B cell (primary cell): ENCODE measurements around the gene SMLR1. TPM values are rescaled to one million over a fixed set of nuclear protein-coding genes. Genes with fewer than 3 reads are reported as not detected.

Experiments
- ATAC-seq: fragments of 200-7000 bp; cut with Tn5 transposase; one replicate; pipeline ENCODE4 v1.10.0; 2021; ENCODE audit warnings: low read depth, mild to moderate bottlenecking, moderate number of reproducible peaks, moderate library complexity
- CTCF ChIA-PET: fragments of 350-600 bp; sonication (Branson Sonifier 250); formaldehyde crosslinking; loops from one replicate; lab custom pipeline; 2021; ENCODE audit warnings: antibody characterized with exemption, inconsistent platforms; lab: Charles Lee
- POLR2A ChIA-PET: fragments of 350-600 bp; sonication (Branson Sonifier 250); formaldehyde crosslinking; loops from one replicate; lab custom pipeline; 2021; ENCODE audit warnings: antibody characterized with exemption; lab: Charles Lee
- DNase-seq: peaks from one replicate; pipeline ENCODE4 v3.0.0; 2013
- H2AFZ ChIP-seq: 2 replicates; pipeline ENCODE4 v1.6.1; 2012; ENCODE audit warnings: mild to moderate bottlenecking, low read depth, low read length; ENCODE audit not compliant: insufficient read depth, poor library complexity, severe bottlenecking
- H3K27ac ChIP-seq, 2 donors: 1 replicate in 1 of 2; 2 replicates in 1 of 2; pipeline ENCODE4 v1.5.1; 2012 to 2013; ENCODE audit warnings: low read length in 2 of 2, mild to moderate bottlenecking in 2 of 2, moderate library complexity in 1 of 2
- H3K27me3 ChIP-seq, 4 experiments: fragments of 200-600 bp in 1 of 4; sonication (generic) in 1 of 4; replicated peaks in 1 of 4; 1 replicate in 2 of 4; 2 replicates in 2 of 4; pipeline versions ENCODE4 v1.6.1 to v1.7.0; 2013 to 2016; ENCODE audit warnings: low read length in 3 of 4, mild to moderate bottlenecking in 2 of 4, mixed read lengths in 1 of 4, moderate library complexity in 1 of 4; ENCODE audit not compliant: insufficient read depth in 4 of 4, control insufficient read depth in 3 of 4; ENCODE audit errors: control extremely low read depth in 1 of 4
- H3K36me3 ChIP-seq, 2 experiments: replicated peaks in 1 of 2; 1 replicate in 1 of 2; 2 replicates in 1 of 2; pipeline versions ENCODE4 v1.6.1 to v1.7.1; 2013; ENCODE audit warnings: low read length in 1 of 2; ENCODE audit not compliant: insufficient read depth in 2 of 2, control insufficient read depth in 1 of 2; ENCODE audit errors: control extremely low read depth in 1 of 2, extremely low read depth in 1 of 2
- H3K4me1 ChIP-seq, 2 donors: fragments of 200-600 bp in 1 of 2; sonication (generic) in 1 of 2; 1 replicate in 1 of 2; 2 replicates in 1 of 2; pipeline versions ENCODE4 v1.5.1 to v1.6.1; 2013 to 2017; ENCODE audit warnings: low read length in 2 of 2; ENCODE audit not compliant: control insufficient read depth in 2 of 2, insufficient read depth in 2 of 2
- H3K4me2 ChIP-seq: replicated peaks from 2 replicates; pipeline ENCODE3; 2012; ENCODE audit warnings: mild to moderate bottlenecking, low read depth, low read length; ENCODE audit not compliant: poor library complexity, severe bottlenecking
- H3K4me3 ChIP-seq, 5 experiments: fragments of 200-600 bp in 1 of 5; sonication (generic) in 1 of 5; 1 replicate in 3 of 5; 2 replicates in 2 of 5; pipeline versions ENCODE4 v1.5.1 to v1.7.0; 2011 to 2016; ENCODE audit warnings: low read length in 4 of 5, mild to moderate bottlenecking in 4 of 5, low read depth in 2 of 5, control low read depth in 1 of 5, moderate library complexity in 1 of 5; ENCODE audit not compliant: insufficient read depth in 1 of 5; ENCODE audit errors: control extremely low read depth in 1 of 5, extremely low read depth in 1 of 5
- H3K79me2 ChIP-seq: fragments of 200-600 bp; sonication (generic); one replicate; pipeline ENCODE4 v1.6.0; 2016; ENCODE audit warnings: low read length; ENCODE audit not compliant: control insufficient read depth, insufficient read depth
- H3K9ac ChIP-seq: fragments of 200-600 bp; sonication (generic); 2 replicates; pipeline ENCODE4 v1.6.1; 2017; ENCODE audit warnings: mild to moderate bottlenecking, low read length, moderate library complexity
- H3K9me3 ChIP-seq, 3 donors: one replicate each; pipeline versions ENCODE4 v1.6.1 to v1.7.1; 2013; ENCODE audit warnings: low read length in 2 of 3; ENCODE audit not compliant: control insufficient read depth in 2 of 3, insufficient read depth in 1 of 3; ENCODE audit errors: control extremely low read depth in 1 of 3
- H4K20me1 ChIP-seq: 2 replicates; pipeline ENCODE4 v1.6.0; 2012; ENCODE audit warnings: mild to moderate bottlenecking, low read length; ENCODE audit not compliant: insufficient read depth, control insufficient read depth, poor library complexity, severe bottlenecking
- H3K27ac Mint-ChIP-seq: one replicate; pipeline ENCODE4 v1.8.0; 2021; ENCODE audit warnings: mixed read lengths
- H3K27me3 Mint-ChIP-seq: one replicate; pipeline ENCODE4 v1.8.0; 2021; ENCODE audit warnings: mixed read lengths
- H3K4me1 Mint-ChIP-seq: one replicate; pipeline ENCODE4 v1.8.0; 2021; ENCODE audit warnings: mixed read lengths
- H3K4me3 Mint-ChIP-seq: one replicate; pipeline ENCODE4 v1.8.0; 2021; ENCODE audit warnings: mixed read lengths
- H3K9me3 Mint-ChIP-seq: one replicate; pipeline ENCODE4 v1.8.0; 2022; ENCODE audit warnings: mixed read lengths; ENCODE audit not compliant: insufficient read depth
- EZH2 ChIP-seq: IDR thresholded peaks from 2 replicates; pipeline ENCODE4 v1.6.1; 2012; ENCODE audit warnings: borderline replicate concordance, low read depth, mild to moderate bottlenecking, moderate library complexity, low read length; ENCODE audit not compliant: insufficient read depth, poor library complexity, severe bottlenecking
- WGBS: methylation state at CpG from one replicate; pipeline ENCODE4 v1.1.5; 2013; ENCODE audit warnings: missing lambda C conversion rate; ENCODE audit not compliant: insufficient coverage; 5-methylcytosine and 5-hydroxymethylcytosine counted together
- intact Hi-C: fragments of 100-400 bp; cut with micrococcal nuclease; formaldehyde crosslinking; loops from one replicate; pipeline ENCODE4 v1.10.0; 2022
- polyA plus RNA-seq: library from polyadenylated mRNA; depleted of rRNA; stranded (reverse); fragments of >200 nt; gene quantifications from 2 replicates; pipeline ENCODE4 v1.2.3, GENCODE V29; 2012
- total RNA-seq, 2 donors: library from RNA; stranded (reverse); fragments of 120-200 nt in 1 of 2; gene quantifications; 1 replicate in 1 of 2; 2 replicates in 1 of 2; pipeline versions ENCODE4 v1.2.3 to v1.2.4, GENCODE V29; 2013 to 2022
- TF ChIP-seq, protein P1 (sequence below): fragments of 200-600 bp; IDR thresholded peaks from one replicate; pipeline ENCODE4 v1.8.0; 2022; ENCODE audit warnings: antibody characterized with exemption, mild to moderate bottlenecking

Gene SMLR1
- total and polyA plus RNA-seq, 2 donors (not counting 1 experiment from before 2014, with no cell fraction given): not detected

DNA sequence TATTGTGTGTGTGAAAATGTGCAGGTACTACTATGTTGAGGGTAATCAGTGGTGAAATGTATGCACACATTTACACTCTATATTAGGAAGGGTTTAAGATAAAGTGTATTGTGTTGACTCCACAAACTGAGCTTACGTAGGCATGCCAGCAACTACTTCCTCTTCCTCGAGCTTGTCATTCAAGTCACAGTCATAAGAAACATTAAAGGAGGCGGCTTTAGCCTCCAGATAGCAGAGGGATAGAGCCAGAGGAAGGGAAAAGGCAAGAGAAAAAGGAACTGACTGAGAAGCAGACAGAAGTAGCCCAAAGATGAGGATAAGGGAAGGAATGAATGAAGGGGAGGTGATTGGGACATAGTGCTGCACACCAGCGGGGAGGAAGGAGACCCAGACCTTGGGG is 55.2 kb downstream of the SMLR1 start:
- no peak for ATAC-seq
- Histone ChIP-seq H3K27ac (no peak overlapping the region), H3K9ac (no peak overlapping the region), H3K36me3 (peaks cover 0 to 6% of the 10 kb centered on the region in 2 experiments), H3K9me3 (no peaks in the 10 kb centered on the region), H2AFZ (no peak overlapping the region), H3K4me1 (no peaks in the 10 kb centered on the region), H4K20me1 (no peaks in the 10 kb centered on the region), H3K79me2 (no peaks in the 10 kb centered on the region), H3K4me3 (no peak overlapping the region), H3K4me2 (no peak overlapping the region), H3K27me3 (no peaks in the 10 kb centered on the region)
- Mint-ChIP-seq H3K27me3 (no peaks in the 10 kb centered on the region), H3K9me3 (no peaks in the 10 kb centered on the region), H3K27ac (no peak overlapping the region), H3K4me1 (no peaks in the 10 kb centered on the region), H3K4me3 (no peak overlapping the region)
- CTCF ChIA-PET: interaction anchor here (1.5 to 7.3 kb wide), 4 partner anchors 8 to 652 kb away, joined by 5 to 316 read pairs (median 43); no protein-coding TSS in a partner anchor
- POLR2A ChIA-PET: no interaction called here
- WGBS: 100% methylated on average over 2 of the region's 4 CpGs
- intact Hi-C loops: no loop called here
- no peak for DNase-seq
- no peak for TF ChIP-seq EZH2
- TF ChIP-seq, protein P1, sequence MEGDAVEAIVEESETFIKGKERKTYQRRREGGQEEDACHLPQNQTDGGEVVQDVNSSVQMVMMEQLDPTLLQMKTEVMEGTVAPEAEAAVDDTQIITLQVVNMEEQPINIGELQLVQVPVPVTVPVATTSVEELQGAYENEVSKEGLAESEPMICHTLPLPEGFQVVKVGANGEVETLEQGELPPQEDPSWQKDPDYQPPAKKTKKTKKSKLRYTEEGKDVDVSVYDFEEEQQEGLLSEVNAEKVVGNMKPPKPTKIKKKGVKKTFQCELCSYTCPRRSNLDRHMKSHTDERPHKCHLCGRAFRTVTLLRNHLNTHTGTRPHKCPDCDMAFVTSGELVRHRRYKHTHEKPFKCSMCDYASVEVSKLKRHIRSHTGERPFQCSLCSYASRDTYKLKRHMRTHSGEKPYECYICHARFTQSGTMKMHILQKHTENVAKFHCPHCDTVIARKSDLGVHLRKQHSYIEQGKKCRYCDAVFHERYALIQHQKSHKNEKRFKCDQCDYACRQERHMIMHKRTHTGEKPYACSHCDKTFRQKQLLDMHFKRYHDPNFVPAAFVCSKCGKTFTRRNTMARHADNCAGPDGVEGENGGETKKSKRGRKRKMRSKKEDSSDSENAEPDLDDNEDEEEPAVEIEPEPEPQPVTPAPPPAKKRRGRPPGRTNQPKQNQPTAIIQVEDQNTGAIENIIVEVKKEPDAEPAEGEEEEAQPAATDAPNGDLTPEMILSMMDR: no peak

DNA sequence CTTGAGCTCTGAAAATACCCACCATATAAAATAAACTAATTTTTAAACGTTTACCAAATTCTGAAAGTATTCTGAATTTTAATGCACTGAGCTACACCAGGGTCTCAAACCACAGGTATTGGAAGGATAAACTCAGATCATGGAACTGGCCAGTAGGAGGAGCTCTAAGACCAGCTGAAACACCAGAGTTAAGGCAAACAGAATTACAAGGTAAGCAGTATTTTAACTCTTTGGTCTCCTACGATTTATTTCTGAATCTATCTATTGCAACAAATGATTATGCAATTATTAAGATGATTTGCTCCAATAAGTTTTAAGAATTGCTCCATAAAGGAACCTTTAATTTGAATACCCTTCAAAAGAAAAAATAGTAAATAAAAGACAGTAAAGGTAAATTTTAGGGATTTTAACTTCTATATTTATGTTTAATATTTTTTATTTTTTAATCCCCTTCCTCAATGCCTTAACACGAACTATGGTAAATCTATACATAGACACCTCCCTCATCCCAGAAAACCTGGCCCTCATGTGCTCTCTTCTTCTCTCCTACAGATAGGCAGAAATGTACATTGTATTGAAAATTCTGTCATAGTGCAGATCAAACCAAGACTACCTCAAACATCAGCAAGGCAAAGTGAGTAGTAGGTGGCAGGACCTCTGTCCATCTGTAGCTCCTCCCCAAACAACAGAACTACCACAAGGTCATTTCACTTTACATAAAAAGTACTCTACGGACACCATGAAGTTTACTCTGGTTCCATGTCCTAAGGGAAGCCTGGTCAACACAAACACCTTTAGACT is 58.4 kb downstream of the SMLR1 start:
- WGBS: 50% methylated on average over 2 of the region's 4 CpGs
- H3K79me2 ChIP-seq: no peaks in the 10 kb centered on the region
- H3K4me3 ChIP-seq: no peak overlapping the region
- ChIA-PET CTCF (interaction anchor here (0.5 to 7.3 kb wide), 53 partner anchors 8 to 1386 kb away, joined by 3 to 316 read pairs (median 4); partner anchors contain the start of gene MED23), POLR2A (no interaction called here)
- Mint-ChIP-seq H3K27ac (no peak overlapping the region), H3K27me3 (no peaks in the 10 kb centered on the region), H3K9me3 (no peaks in the 10 kb centered on the region), H3K4me3 (no peak overlapping the region), H3K4me1 (no peaks in the 10 kb centered on the region)
- ATAC-seq: peak; percentile 92
- H3K4me1 ChIP-seq: no peaks in the 10 kb centered on the region
- intact Hi-C loops: loop anchor here (1.0 to 2.0 kb wide), 5 partner anchors 177 to 743 kb away; partner anchors contain the start of genes EPB41L2 and MED23
- TF ChIP-seq, protein P1: peak; percentile 98
- no peak for TF ChIP-seq EZH2
- no peak overlapping the region for H3K4me2 ChIP-seq
- no peaks in the 10 kb centered on the region for H3K27me3 ChIP-seq
- H3K36me3 ChIP-seq: peaks cover 0 to 10% of the 10 kb centered on the region in 2 experiments
- no peak overlapping the region for H3K9ac ChIP-seq
- no peak overlapping the region for H3K27ac ChIP-seq
- H4K20me1 ChIP-seq: no peaks in the 10 kb centered on the region
- H3K9me3 ChIP-seq: no peaks in the 10 kb centered on the region
- DNase-seq: peak; percentile 84
- no peak overlapping the region for H2AFZ ChIP-seq
